Loucy (cell line): ENCODE measurements around the gene BPI.

Experiments
- CTCF ChIP-seq: fragments of 200-600 bp; sonication (generic); conservative IDR thresholded peaks from 2 replicates; pipeline ENCODE4 v1.5.1; 2014; ENCODE audit warnings: mild to moderate bottlenecking, antibody characterized with exemption, low read length
- EZH2phosphoT487 ChIP-seq: fragments of 200-600 bp; IDR thresholded peaks from 2 replicates; pipeline ENCODE4 v1.6.1; 2018; ENCODE audit warnings: antibody characterized with exemption, mild to moderate bottlenecking, moderate library complexity, borderline replicate concordance

GRCh38 chr20:38303908-38304379 is at the start of gene BPI:
- TF ChIP-seq CTCF = no peak
- no peak for TF ChIP-seq EZH2phosphoT487
